A673 (cell line): ENCODE measurements around the gene SCEL. TPM values are rescaled to one million over a fixed set of nuclear protein-coding genes. Genes with fewer than 3 reads are reported as not detected.
A peak's percentile ranks its signal among the peaks of the same experiment; 100 is the strongest.

Source experiments
- Bru-seq: library from RNA; stranded (reverse); fragments of 400-500 nt; gene quantifications from one replicate; lab custom pipeline; 2021; lab: Mats Ljungman, UMichigan
- BruChase-seq, 2 experiments: library from RNA; stranded (reverse); fragments of 400-500 nt; gene quantifications; one replicate each; lab custom pipeline; 2021; lab: Mats Ljungman, UMichigan
- BruUV-seq: library from RNA; stranded (reverse); fragments of 400-500 nt; replicated peaks from 2 replicates; lab custom pipeline; 2021; lab: Mats Ljungman, UMichigan
- CTCF ChIA-PET: fragments of 300-600 bp; sonication (Branson Sonifier 250); formaldehyde crosslinking; loops from one replicate; lab custom pipeline; 2022; ENCODE audit warnings: antibody characterized with exemption; lab: Charles Lee
- POLR2A ChIA-PET: fragments of 300-600 bp; sonication (Branson Sonifier 250); formaldehyde crosslinking; loops from one replicate; lab custom pipeline; 2022; ENCODE audit warnings: antibody characterized with exemption; ENCODE audit not compliant: low non-redundant PET; lab: Charles Lee
- DNase-seq: peaks from one replicate; pipeline ENCODE4 v3.0.0-alpha.2; 2015; ENCODE audit warnings: low spot score
- H3K27ac ChIP-seq: fragments of 200-600 bp; sonication (generic); 2 replicates; pipeline ENCODE4 v1.5.1; 2016; ENCODE audit warnings: mixed run types, low read depth, mild to moderate bottlenecking, mixed read lengths, antibody characterized with exemption, low read length; ENCODE audit not compliant: poor library complexity, severe bottlenecking
- H3K27me3 ChIP-seq: fragments of 200-600 bp; sonication (generic); replicated peaks from 2 replicates; pipeline ENCODE4 v1.6.1; 2017; ENCODE audit warnings: mixed run types, low read depth, mild to moderate bottlenecking, mixed read lengths, antibody characterized with exemption, low read length; ENCODE audit not compliant: insufficient read depth, poor library complexity
- H3K36me3 ChIP-seq: fragments of 200-600 bp; sonication (generic); 2 replicates; pipeline ENCODE4 v1.6.1; 2016; ENCODE audit warnings: mixed run types, mild to moderate bottlenecking, mixed read lengths, antibody characterized with exemption, low read length; ENCODE audit not compliant: insufficient read depth, poor library complexity, severe bottlenecking
- H3K4me1 ChIP-seq: fragments of 200-600 bp; sonication (generic); 2 replicates; pipeline ENCODE4 v1.6.1; 2017; ENCODE audit warnings: mixed run types, mild to moderate bottlenecking, mixed read lengths, antibody characterized with exemption, low read length; ENCODE audit not compliant: insufficient read depth, poor library complexity, severe bottlenecking
- H3K4me3 ChIP-seq: fragments of 200-600 bp; sonication (generic); 2 replicates; pipeline ENCODE4 v1.5.1; 2016; ENCODE audit warnings: low read depth, mixed run types, mild to moderate bottlenecking, mixed read lengths, low read length; ENCODE audit not compliant: poor library complexity, severe bottlenecking
- H3K9me3 ChIP-seq: fragments of 200-600 bp; sonication (generic); 2 replicates; pipeline ENCODE4 v1.6.1; 2016; ENCODE audit warnings: mixed run types, low read depth, mild to moderate bottlenecking, mixed read lengths, antibody characterized with exemption, low read length; ENCODE audit not compliant: poor library complexity, severe bottlenecking
- CTCF ChIP-seq: fragments of 300-800, 200-600 bp; sonication (generic); conservative IDR thresholded peaks from 2 replicates; pipeline ENCODE4 v1.5.1; 2017; ENCODE audit warnings: low read depth, mild to moderate bottlenecking, antibody characterized with exemption, low read length, moderate library complexity, mixed read lengths
- EZH2 ChIP-seq: fragments of 200-600 bp; sonication (generic); IDR thresholded peaks from 2 replicates; pipeline ENCODE4 v1.6.1; 2017; ENCODE audit warnings: borderline replicate concordance, low read depth, mild to moderate bottlenecking, mixed read lengths, antibody characterized with exemption, low read length; ENCODE audit not compliant: poor library complexity, severe bottlenecking
- intact Hi-C: fragments of 100-400 bp; cut with micrococcal nuclease; formaldehyde crosslinking; loops from one replicate; pipeline ENCODE4 v1.10.0; 2022; ENCODE audit not compliant: unreplicated experiment
- long read RNA-seq: library from polyadenylated mRNA; stranded (forward); transcript quantifications from one replicate; pipeline ENCODE4 v2.0.0, GENCODE V29; 2022
- total RNA-seq: library from RNA; stranded (reverse); gene quantifications from 2 replicates; pipeline ENCODE4 v1.2.3, GENCODE V29; 2021

Gene SCEL
- total RNA-seq (0.15 TPM in 1 of 2 replicates, not detected in the other), Bru-seq, nascent RNA (percentile 14 among the genes with signal in this experiment), BruChase-seq, experiment 1, labeled RNA remaining after a 2-hour chase (percentile 12 among the genes with signal in this experiment), BruChase-seq, experiment 2, labeled RNA remaining after a 6-hour chase (percentile 5 among the genes with signal in this experiment)
- long read RNA-seq, partial matches to known transcripts = 0 of 1 reads
- long read RNA-seq, other reads (novel, unspliced or antisense) = 1 of 1 reads

GRCh38 chr13:77535448-77535847 is at the start of gene SCEL:
Gene SCEL, plus strand, starts transcription at chr13:77535706. Its CDS starts 20,170 bp downstream, at chr13:77555876.
- DNase-seq = no peak
- H3K4me1 ChIP-seq = peaks cover 7% of the 10 kb centered on the region
- CTCF ChIA-PET = no interaction called here
- H3K27ac ChIP-seq = no peak within 1 kb of the TSS
- intact Hi-C loops = no loop called here
- no TSS peak for BruUV-seq
- H3K36me3 ChIP-seq = no peaks in the 10 kb centered on the region
- no peak within 1 kb of the TSS for H3K4me3 ChIP-seq
- POLR2A ChIA-PET = no interaction called here
- no peaks in the 10 kb centered on the region for H3K27me3 ChIP-seq
- no peaks in the 10 kb centered on the region for H3K9me3 ChIP-seq
- TF ChIP-seq CTCF (no peak), EZH2 (no peak)

- no peak overlapping the region for H3K4me3 ChIP-seq
- POLR2A ChIA-PET = no interaction called here
- CTCF ChIA-PET = no interaction called here
- H3K27me3 ChIP-seq = peaks cover 76% of the 10 kb centered on the region
- TF ChIP-seq CTCF (no peak), EZH2 (no peak)
- no peaks in the 10 kb centered on the region for H3K36me3 ChIP-seq
- DNase-seq = no peak
- H3K9me3 ChIP-seq = peaks cover 4% of the 10 kb centered on the region
- peaks cover 7% of the 10 kb centered on the region for H3K4me1 ChIP-seq
- intact Hi-C loops = loop anchor here (10.0 kb wide), 1 partner anchor 265 kb away; no protein-coding TSS in a partner anchor
- no peak overlapping the region for H3K27ac ChIP-seq
- BruUV-seq = no TSS peak
These were observed 45.8 kb upstream of the SCEL start for GRCh38 chr13:77489566-77490337.

- BruUV-seq = no TSS peak
- POLR2A ChIA-PET = no interaction called here
- intact Hi-C loops = loop anchor here (1.0 to 10.0 kb wide), 2 partner anchors 72 to 262 kb away; no protein-coding TSS in a partner anchor
These were observed 42.5 kb upstream of the SCEL start for GRCh38 chr13:77492982-77493381.

More at GRCh38 chr13:77492982-77493381, 42.5 kb upstream of the SCEL start:
- Histone ChIP-seq H3K9me3 (no peaks in the 10 kb centered on the region), H3K36me3 (no peaks in the 10 kb centered on the region), H3K27ac (no peak overlapping the region), H3K4me1 (peaks cover 7% of the 10 kb centered on the region), H3K27me3 (peaks cover 80% of the 10 kb centered on the region), H3K4me3 (no peak overlapping the region)
- DNase-seq = peak; percentile 89
- CTCF ChIA-PET = interaction anchor here (0.9 to 1.5 kb wide), 4 partner anchors 9 to 72 kb away, joined by 3 to 5 read pairs (median 4); no protein-coding TSS in a partner anchor
- no peak for TF ChIP-seq EZH2
- peak; percentile 61 for TF ChIP-seq CTCF
